HG02610 (cell line): ENCODE data around the gene PID1.
"Not testable (repeated sequence)": the region's sequence is repeated elsewhere in the genome, so short reads cannot be mapped to it uniquely, and the experiment has no call there.

Source experiments
- ATAC-seq: cut with Tn5 transposase; IDR thresholded peaks from one replicate; pipeline ENCODE4 v1.9.1; 2021; ENCODE audit warnings: mild to moderate bottlenecking, moderate library complexity; ENCODE audit not compliant: unreplicated experiment

PID1 gene

GRCh38 chr2:229220254-229220653 lies 50.8 kb downstream of the PID1 start:
- no peak for ATAC-seq

GRCh38 chr2:229218329-229218921 lies 52.7 kb downstream of the PID1 start:
- ATAC-seq, result no peak

GRCh38 chr2:229212241-229212640 lies 58.8 kb downstream of the PID1 start:
- ATAC-seq, result no peak

GRCh38 chr2:229210641-229211040 lies 60.4 kb downstream of the PID1 start:
- ATAC-seq, result no peak

- ATAC-seq, result no peak
These were observed 64.5 kb downstream of the PID1 start for GRCh38 chr2:229206548-229206947.

- no peak for ATAC-seq
These were observed 65.4 kb downstream of the PID1 start for GRCh38 chr2:229205704-229206103.

GRCh38 chr2:229202646-229203045 lies 68.4 kb downstream of the PID1 start:
- ATAC-seq, result no peak

- no peak for ATAC-seq
These were observed 69.6 kb downstream of the PID1 start for GRCh38 chr2:229201521-229201920.

- no peak for ATAC-seq
These were observed 71.8 kb downstream of the PID1 start for GRCh38 chr2:229199267-229199666.

GRCh38 chr2:229196448-229196847 lies 74.6 kb downstream of the PID1 start:
- no peak for ATAC-seq

GRCh38 chr2:229195346-229195947 lies 75.6 kb downstream of the PID1 start:
- no peak for ATAC-seq

GRCh38 chr2:229193281-229193680 lies 77.8 kb downstream of the PID1 start:
- no peak for ATAC-seq

- ATAC-seq, result no peak
These were observed 79.7 kb downstream of the PID1 start for GRCh38 chr2:229191413-229191812.

- ATAC-seq, result not testable (repeated sequence)
These were observed 84.0 kb downstream of the PID1 start for GRCh38 chr2:229187123-229187522.

- no peak for ATAC-seq
These were observed 89.4 kb downstream of the PID1 start for GRCh38 chr2:229181641-229182040.

GRCh38 chr2:229180658-229181057 lies 90.4 kb downstream of the PID1 start:
- ATAC-seq, result no peak

GRCh38 chr2:229179628-229180027 lies 91.5 kb downstream of the PID1 start:
- ATAC-seq, result no peak

- no peak for ATAC-seq
These were observed 92.4 kb downstream of the PID1 start for GRCh38 chr2:229178706-229179105.

- ATAC-seq, result no peak
These were observed 93.0 kb downstream of the PID1 start for GRCh38 chr2:229178117-229178516.

- ATAC-seq, result no peak
These were observed 95.0 kb downstream of the PID1 start for GRCh38 chr2:229176136-229176535.

GRCh38 chr2:229175497-229175863 lies 95.6 kb downstream of the PID1 start:
- no peak for ATAC-seq

- ATAC-seq, result no peak
These were observed 96.1 kb downstream of the PID1 start for GRCh38 chr2:229174794-229175496.
